AG04450 (cell line): ENCODE results near the gene EMILIN2. TPM values are rescaled to one million over a fixed set of nuclear protein-coding genes. Genes with fewer than 3 reads are reported as not detected.

Source experiments
- CTCF ChIA-PET: fragments of 300-600, 350-600 bp; formaldehyde crosslinking; extraction: SDS; loops from one replicate; lab custom pipeline; 2022; ENCODE audit warnings: antibody characterized with exemption, inconsistent platforms; lab: Charles Lee
- POLR2A ChIA-PET: fragments of 350-600 bp; formaldehyde crosslinking; extraction: SDS; loops from one replicate; lab custom pipeline; 2021; ENCODE audit warnings: antibody characterized with exemption, inconsistent platforms; lab: Yijun Ruan, JAX
- DNase-seq: peaks from one replicate; pipeline ENCODE4 v3.0.0-alpha.2; 2011; ENCODE audit warnings: low read depth, low spot score
- H3K27ac ChIP-seq: one replicate; pipeline ENCODE4 v1.5.1; 2012; ENCODE audit warnings: low read depth, low read length, control low read depth
- H3K27me3 ChIP-seq: one replicate; pipeline ENCODE4 v1.6.0; 2012; ENCODE audit warnings: low read length; ENCODE audit not compliant: control insufficient read depth, insufficient read depth
- H3K4me3 ChIP-seq: 2 replicates; pipeline ENCODE4 v1.5.1; 2011; ENCODE audit warnings: mild to moderate bottlenecking, low read depth, low read length, control low read depth
- H3K9me3 ChIP-seq: 2 replicates; pipeline ENCODE4 v1.5.1; 2012; ENCODE audit warnings: low read length; ENCODE audit not compliant: control insufficient read depth, insufficient read depth
- polyA plus RNA-seq: library from polyadenylated mRNA; depleted of rRNA; stranded (reverse); fragments of >200 nt; gene quantifications from 2 replicates; pipeline ENCODE4 v1.2.3, GENCODE V29; 2011
- TF ChIP-seq, protein P1 (sequence below): IDR thresholded peaks from 2 replicates; pipeline ENCODE4 v1.5.1; 2011; ENCODE audit warnings: low read depth, low read length, control low read depth, inconsistent platforms

Gene EMILIN2
- polyA plus RNA-seq, 1 experiment = 1.2 TPM

DNA sequence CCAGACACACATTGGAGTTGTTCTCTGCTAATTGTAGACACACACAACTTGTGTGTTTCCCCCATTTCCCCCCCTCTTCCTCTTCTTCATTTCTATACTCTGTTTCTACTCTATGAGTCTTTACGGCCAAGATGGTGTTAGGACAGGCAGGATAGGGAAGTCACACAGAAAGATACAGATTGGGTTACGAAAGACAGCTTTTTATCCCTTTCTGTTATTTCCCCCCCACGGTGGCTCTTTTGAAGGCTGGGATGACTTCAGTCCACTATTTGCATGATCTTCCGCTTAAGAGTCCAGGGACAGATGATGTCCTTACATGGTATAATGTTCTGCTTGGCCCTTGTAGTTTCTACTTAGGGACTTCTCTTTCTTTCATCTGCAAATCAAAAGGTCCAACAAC, 1.6 kb upstream of the EMILIN2 start:
- Histone ChIP-seq H3K9me3 (no peaks in the 10 kb centered on the region; the same call in 1 of the 2 replicates), H3K27ac (no peak overlapping the region), H3K27me3 (peaks cover 67% of the 10 kb centered on the region), H3K4me3 (no peak overlapping the region)
- TF ChIP-seq, protein P1, sequence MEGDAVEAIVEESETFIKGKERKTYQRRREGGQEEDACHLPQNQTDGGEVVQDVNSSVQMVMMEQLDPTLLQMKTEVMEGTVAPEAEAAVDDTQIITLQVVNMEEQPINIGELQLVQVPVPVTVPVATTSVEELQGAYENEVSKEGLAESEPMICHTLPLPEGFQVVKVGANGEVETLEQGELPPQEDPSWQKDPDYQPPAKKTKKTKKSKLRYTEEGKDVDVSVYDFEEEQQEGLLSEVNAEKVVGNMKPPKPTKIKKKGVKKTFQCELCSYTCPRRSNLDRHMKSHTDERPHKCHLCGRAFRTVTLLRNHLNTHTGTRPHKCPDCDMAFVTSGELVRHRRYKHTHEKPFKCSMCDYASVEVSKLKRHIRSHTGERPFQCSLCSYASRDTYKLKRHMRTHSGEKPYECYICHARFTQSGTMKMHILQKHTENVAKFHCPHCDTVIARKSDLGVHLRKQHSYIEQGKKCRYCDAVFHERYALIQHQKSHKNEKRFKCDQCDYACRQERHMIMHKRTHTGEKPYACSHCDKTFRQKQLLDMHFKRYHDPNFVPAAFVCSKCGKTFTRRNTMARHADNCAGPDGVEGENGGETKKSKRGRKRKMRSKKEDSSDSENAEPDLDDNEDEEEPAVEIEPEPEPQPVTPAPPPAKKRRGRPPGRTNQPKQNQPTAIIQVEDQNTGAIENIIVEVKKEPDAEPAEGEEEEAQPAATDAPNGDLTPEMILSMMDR = no peak
- CTCF ChIA-PET = interaction anchor here (1.7 kb wide), 1 partner anchor 401 kb away, joined by 3 read pairs; no protein-coding TSS in a partner anchor
- DNase-seq = no peak
- POLR2A ChIA-PET = no interaction called here

DNA sequence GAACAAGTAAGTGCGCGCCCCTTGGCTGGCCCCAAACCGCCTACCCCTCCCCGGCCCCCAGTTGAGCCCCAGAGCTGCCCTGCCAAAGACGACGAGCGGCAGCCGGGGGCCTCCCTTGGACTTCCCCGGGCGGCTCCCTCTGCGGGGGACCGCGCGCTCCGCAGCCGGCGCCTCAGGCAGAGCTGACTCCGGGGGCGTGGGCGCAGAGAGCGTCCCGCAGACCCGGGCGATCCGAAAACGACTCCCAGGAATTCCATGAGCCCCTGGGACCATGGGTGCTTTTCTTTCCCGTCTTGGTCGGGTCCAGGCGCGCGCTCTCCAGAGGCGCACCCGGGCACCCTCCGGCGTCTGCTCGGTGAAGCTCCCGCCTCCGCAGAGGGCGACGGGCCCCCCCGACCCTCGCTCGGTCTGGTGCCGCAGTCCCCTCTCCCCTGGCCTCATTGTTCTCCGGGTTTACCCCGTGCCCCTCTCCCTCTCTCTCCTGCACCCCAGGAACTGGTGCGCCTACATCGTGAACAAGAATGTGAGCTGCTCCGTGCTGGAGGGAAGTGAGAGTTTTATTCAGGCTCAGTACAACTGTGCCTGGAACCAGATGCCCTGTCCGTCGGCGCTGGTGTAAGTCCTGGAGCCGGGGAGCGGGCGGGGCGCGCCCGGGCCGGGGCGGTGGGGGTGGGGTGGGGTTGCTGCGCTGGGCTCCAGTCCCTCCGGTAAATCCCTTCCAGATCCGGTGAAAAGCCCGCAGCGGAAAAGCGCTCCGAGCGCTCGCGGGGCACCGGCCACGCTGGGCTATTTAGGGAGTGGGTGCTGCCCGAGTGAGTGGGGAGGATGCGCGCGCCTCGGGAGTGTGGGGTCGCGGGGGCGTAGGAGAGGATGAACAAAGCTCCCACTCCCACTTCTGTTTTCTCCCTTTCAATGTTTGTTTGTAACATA, 776 bp downstream of the EMILIN2 start:
- no peaks in the 10 kb centered on the region; the same call in 1 of the 2 replicates for H3K9me3 ChIP-seq
- no peak overlapping the region for H3K27ac ChIP-seq
- TF ChIP-seq, protein P1 = no peak
- no peak for DNase-seq
- POLR2A ChIA-PET = no interaction called here
- CTCF ChIA-PET = no interaction called here
- H3K27me3 ChIP-seq = peaks cover 61% of the 10 kb centered on the region
- H3K4me3 ChIP-seq = peak overlapping the region; percentile 17; the same call in 1 of the 2 replicates

DNA sequence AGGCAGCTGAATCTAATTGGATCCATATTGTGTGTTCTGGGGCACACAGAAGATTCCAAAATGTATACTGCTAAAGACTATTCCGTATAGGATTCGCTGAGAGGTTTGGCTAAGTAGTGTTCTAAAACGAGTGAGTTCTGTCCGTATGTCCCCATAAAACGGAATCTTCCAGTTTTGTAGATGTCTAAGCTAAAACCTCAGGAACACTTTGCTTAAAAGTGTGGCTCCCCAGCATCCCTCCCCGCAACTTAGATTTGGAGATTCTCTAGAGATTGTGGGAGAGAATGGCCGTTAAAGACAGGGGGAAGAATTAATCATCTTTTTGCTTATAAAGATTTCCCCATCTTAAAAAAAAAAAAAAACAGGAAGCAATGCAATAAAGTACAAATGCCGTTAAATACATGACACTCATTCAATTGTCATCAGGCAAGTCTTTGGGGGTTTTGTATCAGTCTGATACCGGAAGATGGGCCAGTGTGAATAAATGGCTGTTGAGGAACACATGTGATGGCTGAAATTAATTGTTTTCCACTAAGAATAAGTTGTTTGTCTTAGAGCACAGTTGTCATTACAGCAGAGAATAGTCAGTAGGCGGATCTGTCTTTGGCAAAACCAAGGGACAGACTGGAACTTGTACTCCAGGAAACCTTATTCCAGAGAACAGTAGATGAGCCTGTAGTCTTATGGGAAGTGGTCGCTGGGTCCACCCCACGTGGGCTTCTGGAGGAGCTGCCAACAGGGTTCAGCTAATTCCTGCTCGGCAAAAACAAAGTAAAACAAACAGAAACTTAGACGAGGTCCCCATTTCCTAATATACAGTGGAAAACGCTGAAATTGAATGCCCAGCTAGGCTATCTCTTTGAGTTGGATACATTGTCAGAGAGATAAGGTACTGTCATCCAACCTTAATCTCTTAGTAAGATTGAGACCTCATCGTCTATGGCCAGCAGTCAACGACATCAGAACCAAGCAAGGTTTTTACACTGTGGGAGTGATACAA, 1.7 kb downstream of the EMILIN2 start:
- Histone ChIP-seq H3K4me3 (no peak overlapping the region), H3K27me3 (peaks cover 61% of the 10 kb centered on the region), H3K9me3 (no peaks in the 10 kb centered on the region; the same call in 1 of the 2 replicates), H3K27ac (no peak overlapping the region)
- TF ChIP-seq, protein P1 = no peak
- ChIA-PET POLR2A (no interaction called here), CTCF (interaction anchor here (0.6 kb wide), 1 partner anchor 40 kb away, joined by 3 read pairs; no protein-coding TSS in a partner anchor)
- no peak for DNase-seq

DNA sequence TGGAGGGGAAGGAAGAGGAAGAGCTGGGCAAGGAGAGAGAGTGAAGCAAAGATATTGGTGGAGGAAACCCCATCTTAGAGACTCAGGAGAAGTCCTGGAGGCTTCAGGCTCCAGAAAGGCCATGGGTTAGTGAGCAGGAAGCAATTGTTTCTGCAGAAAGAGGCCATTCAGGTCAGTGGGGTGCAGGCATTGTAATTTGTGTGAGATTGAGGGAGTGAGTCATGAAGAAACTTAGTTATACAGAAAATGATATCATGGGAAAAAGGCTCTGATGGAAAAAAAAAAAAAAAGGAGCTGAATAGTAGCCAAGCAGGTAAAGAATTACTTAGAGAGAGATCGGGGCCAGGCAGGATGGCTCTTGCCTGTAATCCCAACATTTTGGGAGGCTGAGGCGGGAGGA, 4.0 kb downstream of the EMILIN2 start:
- POLR2A ChIA-PET = interaction anchor here (0.6 kb wide), 1 partner anchor 278 kb away, joined by 4 read pairs; no protein-coding TSS in a partner anchor
- H3K4me3 ChIP-seq = no peak overlapping the region
- H3K27me3 ChIP-seq = peaks cover 48% of the 10 kb centered on the region
- no peaks in the 10 kb centered on the region; the same call in 1 of the 2 replicates for H3K9me3 ChIP-seq
- CTCF ChIA-PET = interaction anchor here (0.6 kb wide), 1 partner anchor 298 kb away, joined by 3 read pairs; no protein-coding TSS in a partner anchor
- DNase-seq = no peak
- TF ChIP-seq, protein P1 = no peak
- H3K27ac ChIP-seq = no peak overlapping the region
